HG03521 (cell line): Measurements from ENCODE around the gene PRDM16.

Experiments used
- ATAC-seq: cut with Tn5 transposase; IDR thresholded peaks from one replicate; pipeline ENCODE4 v1.9.1; 2021; ENCODE audit warnings: mild to moderate bottlenecking, moderate library complexity; ENCODE audit not compliant: unreplicated experiment

The PRDM16 gene

GRCh38 chr1:3378411-3379208 is 309.6 kb downstream of the PRDM16 start:
- no peak for ATAC-seq

GRCh38 chr1:3379934-3380333 is 310.9 kb downstream of the PRDM16 start:
- ATAC-seq: no peak

GRCh38 chr1:3380469-3380868 is 311.5 kb downstream of the PRDM16 start:
- no peak for ATAC-seq

GRCh38 chr1:3381901-3382300 is 312.9 kb downstream of the PRDM16 start:
- ATAC-seq: no peak

- no peak for ATAC-seq
Measured at GRCh38 chr1:3382326-3383057, 313.5 kb downstream of the PRDM16 start.

- no peak for ATAC-seq
Measured at GRCh38 chr1:3383679-3384078, 314.7 kb downstream of the PRDM16 start.

GRCh38 chr1:3384407-3384806 is 315.4 kb downstream of the PRDM16 start:
- no peak for ATAC-seq

GRCh38 chr1:3386205-3387002 is 317.4 kb downstream of the PRDM16 start:
- no peak for ATAC-seq

- no peak for ATAC-seq
Measured at GRCh38 chr1:3387401-3387800, 318.4 kb downstream of the PRDM16 start.

GRCh38 chr1:3389093-3389833 is 320.3 kb downstream of the PRDM16 start:
- ATAC-seq: no peak

GRCh38 chr1:3390291-3390690 is 321.3 kb downstream of the PRDM16 start:
- no peak for ATAC-seq

GRCh38 chr1:3391711-3392110 is 322.7 kb downstream of the PRDM16 start:
- ATAC-seq: no peak

GRCh38 chr1:3393024-3393986 is 324.3 kb downstream of the PRDM16 start:
- no peak for ATAC-seq

- ATAC-seq: no peak
Measured at GRCh38 chr1:3393987-3394920, 325.3 kb downstream of the PRDM16 start.

- no peak for ATAC-seq
Measured at GRCh38 chr1:3396411-3396810, 327.4 kb downstream of the PRDM16 start.

GRCh38 chr1:3397311-3397710 is 328.3 kb downstream of the PRDM16 start:
- no peak for ATAC-seq

- ATAC-seq: no peak
Measured at GRCh38 chr1:3398396-3399140, 329.6 kb downstream of the PRDM16 start.

- no peak for ATAC-seq
Measured at GRCh38 chr1:3399732-3400131, 330.7 kb downstream of the PRDM16 start.
